SK-N-DZ (cell line): ENCODE data around the gene FBXO2. TPM values are rescaled to one million over a fixed set of nuclear protein-coding genes. Genes with fewer than 3 reads are reported as not detected.
A peak's percentile ranks its signal among the peaks of the same experiment; 100 is the strongest.

Source experiments
- DNase-seq: peaks from one replicate; pipeline ENCODE4 v3.0.0-alpha.2; 2015; ENCODE audit warnings: low spot score
- polyA plus RNA-seq, 2 experiments: library from polyadenylated mRNA; depleted of rRNA; stranded (reverse); fragments of >200 nt; gene quantifications; 2 replicates each; pipeline ENCODE4 v1.2.3, GENCODE V29; 2014

Gene FBXO2, protein sequence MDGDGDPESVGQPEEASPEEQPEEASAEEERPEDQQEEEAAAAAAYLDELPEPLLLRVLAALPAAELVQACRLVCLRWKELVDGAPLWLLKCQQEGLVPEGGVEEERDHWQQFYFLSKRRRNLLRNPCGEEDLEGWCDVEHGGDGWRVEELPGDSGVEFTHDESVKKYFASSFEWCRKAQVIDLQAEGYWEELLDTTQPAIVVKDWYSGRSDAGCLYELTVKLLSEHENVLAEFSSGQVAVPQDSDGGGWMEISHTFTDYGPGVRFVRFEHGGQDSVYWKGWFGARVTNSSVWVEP
- polyA plus RNA-seq (2014; cell fraction: cytosol; rRNA removed): 0.08 and 0.45 TPM in 2 replicates
- 0.98 and 1.4 TPM in 2 replicates for polyA plus RNA-seq (2014; cell fraction: nucleus; rRNA removed)

DNA sequence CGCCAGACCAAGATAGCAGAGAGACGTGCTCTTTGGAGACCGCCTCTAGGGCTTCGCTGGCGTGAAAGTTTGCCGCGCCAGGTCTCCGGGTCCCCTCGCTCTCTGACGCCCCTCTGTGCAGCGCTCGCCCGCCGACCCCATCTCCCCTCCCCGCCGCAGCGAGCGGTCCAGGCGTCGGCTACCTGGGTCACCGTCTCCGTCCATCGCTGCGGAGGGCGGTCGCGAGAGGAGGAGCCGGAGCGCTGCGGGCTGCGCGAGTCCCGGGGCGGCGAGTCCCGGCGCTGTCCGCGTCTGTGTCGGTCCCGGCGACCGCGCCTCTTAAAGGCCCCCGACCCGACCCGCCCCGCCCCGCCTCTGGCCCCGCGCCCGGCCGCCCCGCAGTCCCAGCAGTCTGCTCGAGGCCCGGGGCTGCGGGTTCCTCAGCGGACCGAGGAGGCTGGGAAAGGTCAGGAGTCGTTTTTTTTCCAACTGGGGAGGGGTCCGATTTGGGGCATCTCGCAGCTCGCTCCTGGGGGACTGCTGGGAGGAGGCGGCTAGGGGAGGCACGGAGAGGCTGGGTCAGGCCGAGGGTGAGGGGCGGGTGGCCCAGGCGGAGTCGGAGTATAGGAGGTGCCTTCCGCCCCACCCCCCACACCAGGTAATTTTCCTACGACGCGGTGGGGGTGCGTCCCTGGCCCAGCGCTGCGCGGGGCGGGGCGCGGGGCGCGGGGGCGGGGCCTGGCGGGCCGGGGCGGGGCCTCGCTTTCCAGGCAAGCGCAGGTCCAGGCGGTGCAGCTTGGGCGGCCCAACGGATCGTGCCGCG is at the start of gene FBXO2, which contains the start of gene FBXO44:
FBXO2 (minus strand) TSS at position 293 of the 802 bp plus-strand sequence; CDS start at position 204, 89 bp downstream.
FBXO44 (plus strand) TSS at position 741 of the 802 bp plus-strand sequence. CDS start 959 bp downstream, outside the sequence.
- no peak for DNase-seq

DNA sequence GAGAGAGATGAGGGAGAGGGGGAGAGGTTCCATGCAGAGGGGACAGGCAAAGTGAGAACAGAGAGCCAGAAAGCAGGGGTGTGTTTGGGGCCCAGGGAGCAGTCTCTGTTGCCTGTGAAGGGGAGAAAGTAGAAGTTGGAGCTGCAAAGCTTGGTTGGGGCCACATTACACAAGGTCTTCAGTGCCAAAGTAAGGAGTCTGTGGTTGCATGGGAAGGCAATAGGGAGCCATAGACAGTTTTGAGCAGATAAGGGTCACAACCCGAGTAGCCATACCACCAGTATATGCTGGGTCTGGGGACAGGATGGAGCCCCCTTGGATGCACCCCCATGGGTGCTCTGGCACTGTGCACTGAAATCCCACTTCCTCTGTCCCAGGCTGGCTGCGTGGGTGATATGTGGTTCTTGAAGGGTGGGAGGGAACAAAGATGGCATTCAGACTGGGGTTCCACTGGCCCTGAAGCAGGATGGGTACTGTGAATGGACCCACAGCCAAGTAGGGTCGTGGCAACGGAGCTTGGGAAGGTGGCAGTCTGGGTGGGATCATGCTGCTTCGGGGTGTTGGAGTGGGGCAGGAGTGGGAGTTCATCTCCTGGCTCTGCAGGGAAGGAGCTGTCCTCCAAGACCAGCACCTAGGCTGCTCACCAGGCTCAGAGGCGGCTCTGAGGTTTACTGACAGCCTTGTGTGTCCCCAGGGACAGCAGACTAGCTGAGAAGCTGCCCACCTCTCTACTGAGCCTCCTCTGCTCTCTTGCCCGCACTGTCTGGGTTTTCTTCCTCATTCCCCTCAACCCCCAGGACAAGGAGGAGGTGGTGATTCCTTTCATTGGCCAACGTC is 49.3 kb upstream of the FBXO2 start:
- DNase-seq: no peak

DNA sequence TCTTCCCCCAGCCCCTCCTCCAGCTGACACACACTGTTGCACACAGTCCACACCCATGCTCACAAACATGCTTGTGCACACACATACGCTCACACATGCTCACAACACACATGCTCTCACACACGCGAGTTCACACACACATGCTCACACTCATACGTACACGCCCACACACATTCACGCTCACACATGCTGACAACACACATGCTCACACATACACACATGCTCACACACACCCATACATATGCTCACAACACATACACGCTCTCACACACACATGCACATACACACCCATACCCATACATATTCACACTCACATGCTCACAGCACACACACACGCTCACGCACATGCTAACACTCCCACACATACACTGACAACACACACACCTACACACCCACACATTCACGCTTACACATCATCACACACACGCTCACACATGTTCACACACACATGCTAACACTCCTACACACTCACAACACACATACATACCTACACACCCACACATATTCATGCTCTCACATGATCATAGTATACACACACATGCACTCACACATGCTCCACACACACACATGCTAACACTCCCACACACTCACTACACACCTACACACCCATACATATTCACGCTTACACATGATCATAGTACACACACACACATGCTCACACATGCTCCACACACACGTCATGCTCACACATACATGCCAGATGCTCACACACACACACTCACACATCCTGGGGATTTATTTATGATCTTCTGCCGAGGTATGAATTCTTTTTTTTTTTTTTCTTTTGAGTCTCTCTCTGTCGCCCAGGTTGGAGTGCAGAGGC is 48.0 kb upstream of the FBXO2 start:
- no peak for DNase-seq

DNA sequence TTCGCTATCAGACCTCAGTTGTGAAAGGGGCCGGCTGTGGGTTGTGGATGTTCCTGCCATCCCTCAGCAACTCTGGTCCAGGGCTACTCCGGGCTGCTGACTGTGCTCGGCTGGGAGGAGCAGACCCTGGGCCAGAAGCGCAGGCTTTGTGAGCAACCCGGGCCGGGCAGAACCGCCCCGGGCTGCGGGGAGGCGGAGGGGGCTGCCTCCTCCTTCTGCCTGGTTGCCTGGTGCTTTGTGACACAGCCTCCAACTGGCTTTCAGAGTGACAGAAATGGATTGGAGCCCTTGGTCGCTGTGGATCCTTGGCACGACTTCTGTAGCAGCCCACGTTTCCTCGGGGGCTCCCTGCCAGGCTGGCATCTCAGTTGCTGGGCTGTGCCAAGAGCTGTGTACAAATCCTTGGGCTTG is 47.3 kb upstream of the FBXO2 start:
- DNase-seq: no peak

DNA sequence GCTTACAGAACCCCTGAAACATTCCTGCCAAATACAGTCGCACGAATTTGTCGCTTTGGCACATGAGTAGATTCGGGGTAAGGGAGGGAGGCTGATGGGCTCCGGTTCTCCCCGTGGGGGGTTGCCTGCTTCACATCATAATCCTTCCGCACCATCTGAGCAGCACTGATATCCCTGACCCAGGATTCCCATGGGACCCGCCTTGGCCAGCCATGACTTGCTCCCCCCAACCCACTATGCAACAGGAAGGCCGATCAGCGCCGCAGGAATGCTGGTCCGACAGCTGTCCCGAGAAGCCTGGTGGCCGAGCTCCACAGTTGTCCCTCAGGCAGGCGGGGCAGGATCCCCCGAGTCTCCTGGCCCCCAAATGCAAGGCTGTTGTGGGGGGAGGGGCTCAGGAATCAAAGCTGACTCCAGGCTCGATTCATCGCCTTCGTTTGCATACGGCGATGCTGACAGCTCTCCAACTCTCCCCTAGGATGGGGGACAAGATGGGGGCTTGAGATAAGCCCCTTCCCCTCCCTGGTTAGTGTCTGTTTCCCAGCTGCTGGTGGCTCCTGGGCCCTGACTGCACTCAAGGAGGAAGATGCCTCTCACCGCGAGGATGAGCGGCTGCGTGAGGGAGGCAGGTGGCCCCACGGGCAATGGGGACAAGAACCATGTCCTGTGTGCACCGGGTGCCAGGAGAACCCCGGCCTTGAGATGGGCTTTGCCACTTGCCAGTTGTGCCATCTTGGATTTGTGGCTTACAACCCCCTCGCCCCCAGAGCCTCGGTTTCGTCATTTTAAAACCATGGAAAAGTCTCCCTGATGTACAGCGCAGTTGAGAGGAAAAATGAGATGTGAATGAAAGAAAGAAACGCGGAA is 46.6 kb upstream of the FBXO2 start:
- DNase-seq: peak; percentile 74

DNA sequence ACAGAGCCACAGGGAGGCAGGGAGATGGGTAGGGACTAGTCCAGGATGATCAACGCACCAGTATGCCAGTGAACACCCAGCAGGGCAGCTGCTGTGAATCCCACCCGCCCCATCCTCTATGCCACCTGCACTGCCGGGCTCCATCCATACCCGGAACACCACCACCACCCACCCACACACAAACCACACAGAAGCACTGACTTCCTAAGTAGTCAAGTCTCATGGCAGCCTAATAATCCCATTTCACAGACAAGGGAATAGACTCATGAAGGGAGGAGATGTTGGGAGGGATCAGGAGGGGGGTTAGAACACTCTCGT is 43.6 kb upstream of the FBXO2 start:
- DNase-seq: no peak

DNA sequence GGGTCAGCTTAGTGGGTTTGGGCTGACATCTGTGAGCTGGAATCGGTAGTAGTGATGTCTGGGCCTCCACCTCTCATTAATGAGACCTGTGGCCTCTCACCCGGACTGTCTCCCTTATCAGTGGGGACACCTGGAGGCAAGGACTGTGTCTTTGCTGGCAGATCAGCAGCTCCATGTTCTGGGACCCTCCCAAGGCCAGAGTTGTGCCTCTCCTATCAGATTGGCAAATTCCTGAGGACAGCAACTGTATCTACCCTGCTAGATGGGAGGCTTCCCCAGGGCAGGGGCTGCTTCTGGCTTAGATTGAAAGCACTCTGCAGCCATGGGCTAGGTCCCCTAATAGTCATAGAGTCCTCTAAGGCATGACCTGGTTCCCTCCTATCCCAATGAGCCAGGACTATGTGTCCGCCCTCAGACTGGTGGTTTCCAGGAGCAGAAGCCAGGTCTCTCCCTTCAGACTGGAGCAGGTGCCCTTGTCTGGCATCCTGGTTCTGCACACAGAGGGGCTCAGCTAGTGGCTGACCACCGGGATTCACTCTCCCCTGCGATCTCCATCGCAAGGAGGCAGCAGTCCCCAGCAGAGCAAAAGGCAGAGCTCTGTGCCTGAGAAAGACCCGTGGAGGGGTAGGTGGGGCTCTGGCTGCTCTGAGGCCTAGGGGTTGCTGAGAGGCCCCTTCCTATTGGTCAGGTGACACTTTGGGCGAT is 43.1 kb upstream of the FBXO2 start:
- no peak for DNase-seq

DNA sequence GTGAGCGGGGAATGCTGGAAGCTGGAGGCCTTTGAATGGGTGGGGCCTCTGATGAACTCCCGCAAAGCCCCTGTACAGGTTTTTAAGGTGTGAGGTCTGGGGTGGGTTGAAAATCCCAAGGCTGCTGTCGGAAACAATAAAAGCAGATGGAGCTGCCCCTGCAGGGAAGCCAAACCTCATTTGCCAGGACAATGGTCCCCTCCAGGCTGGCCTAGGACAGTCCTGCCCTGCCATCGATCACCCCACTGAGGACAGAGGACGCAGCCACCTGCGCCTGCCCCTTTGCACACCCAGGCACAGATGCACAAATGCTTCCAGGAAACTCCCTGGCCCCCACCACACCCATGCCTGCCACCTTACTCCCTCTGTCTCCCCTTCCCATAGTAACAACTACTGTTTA is 41.6 kb upstream of the FBXO2 start:
- DNase-seq: no peak

DNA sequence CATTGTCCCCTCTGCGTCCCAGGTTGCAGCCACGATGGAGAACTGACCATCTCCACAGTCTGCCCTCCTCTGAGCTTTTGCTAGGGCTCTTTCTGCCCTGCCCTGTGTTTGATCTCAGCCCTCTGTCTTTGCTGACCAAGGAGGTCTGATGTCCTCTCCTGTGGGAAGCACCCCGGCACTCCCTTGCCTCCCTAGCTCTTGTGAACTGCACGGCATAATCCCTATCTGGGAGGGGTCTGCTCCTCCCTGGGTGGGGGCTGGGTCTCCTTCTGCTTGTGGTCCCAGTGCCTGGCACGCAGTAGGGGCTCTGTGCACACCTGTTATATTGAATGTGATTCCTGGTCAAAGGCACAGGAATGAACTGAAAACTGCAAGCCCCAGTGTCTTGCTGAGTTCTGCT is 39.7 kb upstream of the FBXO2 start:
- no peak for DNase-seq

DNA sequence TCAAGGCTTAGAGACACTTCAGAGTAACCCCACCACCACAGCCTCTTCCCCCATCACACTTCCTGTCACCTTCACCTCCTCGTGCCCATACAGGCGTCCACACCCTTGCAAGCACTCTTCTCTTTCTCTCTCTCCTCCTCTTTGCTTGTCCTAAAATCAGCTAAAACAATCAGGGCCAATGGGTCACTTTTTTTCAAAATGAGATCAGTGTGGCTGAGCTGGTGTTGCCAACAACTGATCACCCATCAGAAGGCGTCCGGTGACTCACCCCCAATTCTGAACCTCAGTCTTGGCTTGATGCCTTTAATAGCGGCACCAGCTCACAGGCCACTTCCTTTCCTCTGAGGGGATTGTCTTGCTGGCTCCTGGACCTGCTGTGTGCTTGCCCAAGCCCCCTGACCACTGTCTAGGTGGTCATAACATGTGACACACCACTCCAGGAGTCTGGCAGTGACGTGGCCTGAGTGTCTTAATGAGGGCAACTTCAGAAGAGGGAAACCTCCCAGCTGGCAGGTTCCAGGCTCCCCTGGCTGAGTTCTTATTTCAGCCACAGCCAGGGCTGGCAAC is 38.9 kb upstream of the FBXO2 start:
- DNase-seq: no peak

DNA sequence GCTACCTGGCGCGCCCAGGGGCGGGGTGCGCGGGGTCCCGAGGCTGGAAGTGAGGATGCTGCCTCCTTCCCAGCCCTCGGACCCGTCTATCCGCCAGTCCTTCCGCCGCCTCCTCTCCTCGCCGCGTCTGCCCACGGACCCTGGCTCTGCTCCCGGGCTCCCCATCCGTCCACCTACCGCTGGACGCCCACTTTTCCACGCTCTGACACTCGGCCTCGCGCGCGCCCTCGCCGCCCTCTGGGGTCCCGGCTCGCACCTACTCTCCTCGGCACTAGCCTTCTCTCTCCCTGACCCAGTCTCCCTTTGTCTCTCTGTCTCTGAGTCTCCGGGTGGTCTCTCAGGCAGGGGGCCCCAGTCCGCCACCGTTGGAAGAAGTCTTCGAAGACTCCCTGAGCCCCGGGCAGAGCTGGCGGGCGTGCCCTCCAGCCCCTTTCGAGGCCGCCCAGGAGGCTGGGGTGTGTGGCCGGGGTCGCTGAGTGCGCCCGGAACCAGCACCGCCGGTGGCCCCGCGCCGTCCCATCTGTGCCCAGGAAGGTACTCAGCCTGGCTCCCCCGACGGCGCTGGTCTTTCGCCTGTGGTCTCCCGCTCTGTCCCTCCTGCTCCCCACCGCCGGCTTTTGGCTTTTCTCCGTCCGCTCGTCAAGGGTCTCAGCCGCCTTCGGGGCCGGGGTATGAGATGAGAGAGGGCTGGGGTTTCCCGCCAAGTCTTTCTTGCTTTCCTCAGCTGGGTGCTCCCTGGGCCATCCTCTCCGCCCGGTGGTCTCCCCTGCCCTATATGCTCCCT is 37.9 kb upstream of the FBXO2 start:
- DNase-seq: no peak

DNA sequence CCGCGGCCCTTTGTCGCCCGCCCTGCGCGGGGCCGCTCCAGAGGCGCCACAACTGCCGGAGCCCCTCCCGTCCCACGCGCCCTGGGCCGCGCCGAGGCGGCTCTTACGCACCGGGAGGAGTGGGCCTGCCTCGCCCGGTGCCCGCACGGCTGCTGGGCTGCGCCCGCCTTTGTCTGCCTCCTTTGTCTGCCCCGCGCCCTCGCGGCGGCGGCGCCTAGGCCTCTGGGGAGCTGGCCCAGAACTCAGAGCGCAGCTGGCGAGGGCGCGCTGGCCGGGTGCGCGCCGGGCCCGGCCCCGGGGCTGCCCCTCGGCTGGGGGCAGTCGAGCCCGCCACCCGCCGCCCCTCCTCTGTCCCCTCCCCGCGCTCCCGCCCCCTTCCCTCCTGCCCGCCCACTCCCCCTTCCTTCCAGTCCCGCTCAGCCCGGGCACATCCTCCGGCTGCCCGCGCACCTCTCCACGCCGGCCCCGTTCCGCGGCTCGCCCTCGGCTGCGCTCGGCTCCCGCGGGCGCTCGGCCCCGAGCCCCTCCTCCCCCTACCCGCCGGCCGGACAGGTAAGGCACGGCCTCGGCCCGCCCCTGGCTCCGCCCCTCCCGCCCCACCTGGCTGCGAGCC is 37.2 kb upstream of the FBXO2 start, which contains the start of gene DRAXIN:
DRAXIN (plus strand) TSS at position 409 of the 613 bp plus-strand sequence. CDS start 14,549 bp downstream, outside the sequence.
- peak; percentile 46 for DNase-seq

DNA sequence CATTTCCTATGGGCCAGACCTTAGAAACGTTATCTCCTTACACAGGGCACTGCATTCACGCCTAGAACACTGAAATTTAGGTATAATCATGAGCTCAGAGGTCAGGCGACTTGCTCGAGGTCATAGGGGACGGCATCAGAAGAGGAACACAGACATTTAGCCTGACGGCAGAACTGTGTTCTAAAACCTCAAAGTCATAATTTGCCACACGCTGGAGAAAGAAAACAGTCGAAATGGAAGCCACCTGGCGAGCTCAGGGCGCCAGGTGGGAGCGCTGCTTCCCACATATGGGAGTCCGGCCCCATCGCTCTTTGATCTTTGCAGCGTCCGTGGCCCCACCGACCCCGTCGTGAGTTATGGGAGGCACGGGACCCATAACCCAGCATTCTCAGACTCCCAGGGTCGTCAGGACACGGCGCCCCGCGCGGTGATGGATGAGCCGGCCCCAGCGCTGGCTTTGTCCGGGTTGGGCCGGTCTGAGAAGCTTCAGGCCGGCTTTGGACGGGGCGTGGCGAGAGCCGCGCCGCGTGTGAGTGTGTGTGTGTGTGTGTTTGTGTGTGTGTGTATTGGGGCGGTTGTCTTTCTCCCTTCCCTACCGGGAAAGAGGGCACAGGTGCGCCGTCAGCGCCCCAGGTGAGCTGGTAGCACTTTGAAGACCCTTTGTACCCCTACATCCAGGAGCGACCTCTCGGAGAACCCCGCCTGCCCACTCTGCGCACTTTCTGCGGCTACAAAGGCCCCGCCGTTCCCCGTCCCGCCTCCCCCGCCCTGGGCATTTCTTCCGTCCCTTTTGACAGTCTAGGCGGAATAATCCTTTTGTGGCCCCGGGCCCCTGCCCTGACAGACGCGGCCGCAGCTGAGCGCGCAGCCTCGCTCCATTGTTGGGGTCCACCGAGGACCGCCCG is 36.4 kb upstream of the FBXO2 start:
- DNase-seq: peak; percentile 30

DNA sequence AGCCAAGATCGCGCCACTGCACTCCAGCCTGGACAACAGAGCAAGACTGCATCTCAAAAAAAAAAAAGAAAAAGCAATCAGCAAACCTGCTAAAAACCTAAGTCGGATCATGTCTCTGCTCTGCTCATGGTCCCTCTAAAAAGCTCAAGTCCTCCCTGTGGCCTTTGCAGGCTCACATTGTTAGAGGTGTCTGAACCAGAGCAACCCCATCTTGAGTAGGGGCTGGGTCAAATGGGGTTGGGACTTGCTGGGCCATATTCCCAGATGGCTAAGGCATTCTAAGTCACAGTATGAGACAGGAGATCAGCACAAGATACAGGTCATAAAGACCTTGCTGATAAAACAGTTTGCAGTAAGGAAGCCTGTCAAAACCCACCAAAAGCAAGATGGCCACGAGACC is 34.3 kb upstream of the FBXO2 start:
- DNase-seq: no peak

DNA sequence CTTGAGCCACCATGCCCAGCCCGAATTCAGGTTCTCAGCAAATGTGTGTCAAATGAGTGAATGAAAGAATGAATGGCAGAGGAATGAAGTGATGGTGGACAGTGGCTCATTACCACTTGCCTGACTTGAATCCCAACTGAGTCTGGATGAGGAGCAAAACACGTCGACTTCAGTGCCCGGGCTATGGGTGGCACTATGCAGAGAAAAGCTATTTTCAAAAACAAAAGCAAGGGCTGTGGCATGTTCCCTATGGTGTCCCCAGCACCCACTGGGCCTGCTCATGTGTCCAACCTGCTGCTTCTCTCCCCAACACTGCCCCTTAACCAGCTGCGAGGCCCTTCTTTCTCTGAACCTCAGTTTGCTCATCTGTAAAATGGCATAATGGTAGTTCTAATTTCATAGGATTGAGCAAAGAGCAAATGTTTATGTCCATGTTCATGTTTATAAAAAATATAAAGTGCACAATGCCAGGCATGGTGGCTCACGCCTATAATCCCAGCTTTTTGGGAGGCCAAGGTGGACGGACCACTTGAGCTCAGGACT is 31.1 kb upstream of the FBXO2 start:
- no peak for DNase-seq

DNA sequence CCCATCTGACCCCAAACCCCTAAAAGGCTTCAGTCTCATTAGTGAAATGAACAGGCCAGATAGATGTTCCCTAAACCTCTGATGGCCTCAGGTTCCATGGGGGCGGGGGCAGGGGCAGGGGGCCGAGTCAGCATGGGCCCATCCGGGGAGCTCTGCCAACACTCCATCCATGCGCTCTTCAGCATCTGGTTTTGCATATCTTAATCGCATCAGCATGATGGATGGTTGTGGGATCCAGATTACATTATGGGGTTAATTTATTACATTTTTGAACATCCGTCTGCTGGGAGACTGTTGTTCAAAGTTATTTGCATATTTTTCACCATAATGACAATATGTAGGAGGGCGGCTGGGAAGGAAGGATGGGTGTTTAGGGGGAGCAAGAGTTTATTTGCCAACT is 29.8 kb upstream of the FBXO2 start:
- peak; percentile 71 for DNase-seq
